HFF-Myc (cell line): ENCODE results near the gene ZBTB44.
"Not testable (repeated sequence)": the region's sequence is repeated elsewhere in the genome, so short reads cannot be mapped to it uniquely, and the experiment has no call there.

Experiments used
- DNase-seq: peaks from one replicate; pipeline ENCODE4 v3.0.0-alpha.2; 2011; ENCODE audit warnings: low read depth; ENCODE audit errors: extremely low read depth
- H3K4me3 ChIP-seq: replicated peaks from 2 replicates; pipeline ENCODE4 v1.5.1; 2011; ENCODE audit warnings: low read depth, mild to moderate bottlenecking, control low read depth, low read length
- TF ChIP-seq, protein P1 (sequence below): IDR thresholded peaks from 2 replicates; pipeline ENCODE4 v1.5.1; 2012; ENCODE audit warnings: mild to moderate bottlenecking, low read depth, low read length, control low read depth; ENCODE audit errors: missing control alignments

Gene ZBTB44

DNA sequence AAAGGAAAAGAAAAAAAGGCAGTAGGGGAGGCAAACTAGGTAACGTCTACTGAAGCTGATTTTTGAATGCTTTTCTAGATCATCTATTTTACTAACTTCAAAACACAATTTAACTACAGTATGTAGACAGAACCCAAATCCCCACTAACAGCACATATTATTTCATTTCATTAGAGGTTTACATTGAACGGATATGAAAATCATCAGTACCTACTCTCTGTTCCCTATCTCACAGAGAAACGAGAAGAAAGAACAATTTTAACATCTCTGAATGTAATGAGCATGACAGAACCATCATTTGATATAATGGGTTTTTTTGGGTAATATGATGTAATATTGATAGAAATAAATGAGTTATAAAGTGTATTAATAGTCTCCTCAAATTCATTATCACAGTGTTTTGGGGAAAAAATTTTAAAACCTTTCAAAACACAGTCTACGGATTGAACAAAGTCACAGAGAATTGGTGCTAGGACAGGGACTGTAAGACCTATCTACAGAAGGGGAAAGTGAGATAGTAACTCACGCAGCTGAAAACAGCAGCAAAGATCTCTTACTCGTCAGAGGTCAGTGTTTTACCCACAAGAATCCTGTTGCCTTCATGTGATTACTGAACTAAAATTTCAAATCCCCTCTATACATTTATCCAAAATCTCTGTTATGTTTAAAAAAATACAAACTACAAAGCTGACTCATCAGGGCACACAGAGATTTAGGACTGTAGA lies 77.3 kb downstream of the ZBTB44 start:
- TF ChIP-seq, protein P1, sequence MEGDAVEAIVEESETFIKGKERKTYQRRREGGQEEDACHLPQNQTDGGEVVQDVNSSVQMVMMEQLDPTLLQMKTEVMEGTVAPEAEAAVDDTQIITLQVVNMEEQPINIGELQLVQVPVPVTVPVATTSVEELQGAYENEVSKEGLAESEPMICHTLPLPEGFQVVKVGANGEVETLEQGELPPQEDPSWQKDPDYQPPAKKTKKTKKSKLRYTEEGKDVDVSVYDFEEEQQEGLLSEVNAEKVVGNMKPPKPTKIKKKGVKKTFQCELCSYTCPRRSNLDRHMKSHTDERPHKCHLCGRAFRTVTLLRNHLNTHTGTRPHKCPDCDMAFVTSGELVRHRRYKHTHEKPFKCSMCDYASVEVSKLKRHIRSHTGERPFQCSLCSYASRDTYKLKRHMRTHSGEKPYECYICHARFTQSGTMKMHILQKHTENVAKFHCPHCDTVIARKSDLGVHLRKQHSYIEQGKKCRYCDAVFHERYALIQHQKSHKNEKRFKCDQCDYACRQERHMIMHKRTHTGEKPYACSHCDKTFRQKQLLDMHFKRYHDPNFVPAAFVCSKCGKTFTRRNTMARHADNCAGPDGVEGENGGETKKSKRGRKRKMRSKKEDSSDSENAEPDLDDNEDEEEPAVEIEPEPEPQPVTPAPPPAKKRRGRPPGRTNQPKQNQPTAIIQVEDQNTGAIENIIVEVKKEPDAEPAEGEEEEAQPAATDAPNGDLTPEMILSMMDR = no peak
- DNase-seq = no peak
- H3K4me3 ChIP-seq = no peak overlapping the region

DNA sequence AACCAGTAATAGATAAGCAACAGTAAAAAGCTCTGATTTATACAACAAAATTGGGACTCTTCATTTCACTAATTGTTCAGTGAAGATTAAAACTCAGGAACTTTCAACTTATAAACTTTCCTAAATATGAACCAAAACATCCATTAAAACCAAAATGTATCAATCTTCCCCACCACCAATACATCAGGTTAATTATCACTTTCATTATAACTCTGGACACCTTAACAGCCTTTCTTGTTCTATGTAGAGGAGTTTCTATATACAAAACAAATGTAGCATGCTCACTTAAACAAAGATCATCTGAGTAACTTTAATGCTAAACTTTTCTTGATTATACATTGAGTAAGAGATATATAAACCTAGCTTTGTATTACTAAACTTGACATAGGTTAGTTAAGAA lies 80.4 kb downstream of the ZBTB44 start:
- DNase-seq = no peak
- H3K4me3 ChIP-seq = no peak overlapping the region
- TF ChIP-seq, protein P1 = no peak

DNA sequence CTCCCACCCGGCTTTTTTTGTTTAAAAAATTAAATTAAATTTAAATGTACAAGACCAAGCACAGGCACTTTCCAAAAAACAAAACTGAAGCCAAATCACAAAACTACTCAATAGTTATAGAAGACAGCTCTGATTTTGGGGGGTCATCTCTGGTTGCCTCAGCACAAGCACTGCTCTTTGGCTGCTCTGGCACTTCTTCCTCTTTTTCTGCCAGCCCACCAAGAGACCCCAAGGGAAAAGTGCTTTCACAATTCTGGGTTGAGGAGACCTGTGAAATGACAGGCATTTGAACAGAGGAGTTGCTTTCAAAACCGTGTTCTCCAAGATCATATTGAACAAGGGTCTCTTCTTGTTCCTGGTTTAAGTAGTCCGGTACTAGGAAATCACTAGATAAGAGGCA lies 80.8 kb downstream of the ZBTB44 start:
- H3K4me3 ChIP-seq, DNase-seq: not testable (repeated sequence)

DNA sequence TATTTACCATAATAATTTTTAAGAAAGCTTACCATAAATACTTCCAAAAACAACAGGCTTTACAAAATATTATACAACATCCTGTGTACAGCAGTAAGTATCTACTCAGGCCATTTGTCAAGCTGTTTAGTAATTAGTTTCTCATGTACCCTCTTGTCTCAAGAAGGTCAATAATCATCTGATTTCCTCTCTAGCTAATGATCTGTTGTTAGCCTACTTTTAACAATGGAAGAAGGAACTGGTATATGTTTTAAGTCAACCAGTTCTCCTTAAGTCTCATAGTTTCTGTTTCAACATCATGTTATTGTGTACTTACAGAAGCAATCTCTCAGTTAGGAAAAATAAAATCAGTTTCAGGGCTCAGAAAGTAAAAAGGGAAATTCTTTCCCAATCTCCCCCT lies 81.2 kb downstream of the ZBTB44 start:
- not testable (repeated sequence) for DNase-seq, H3K4me3 ChIP-seq

DNA sequence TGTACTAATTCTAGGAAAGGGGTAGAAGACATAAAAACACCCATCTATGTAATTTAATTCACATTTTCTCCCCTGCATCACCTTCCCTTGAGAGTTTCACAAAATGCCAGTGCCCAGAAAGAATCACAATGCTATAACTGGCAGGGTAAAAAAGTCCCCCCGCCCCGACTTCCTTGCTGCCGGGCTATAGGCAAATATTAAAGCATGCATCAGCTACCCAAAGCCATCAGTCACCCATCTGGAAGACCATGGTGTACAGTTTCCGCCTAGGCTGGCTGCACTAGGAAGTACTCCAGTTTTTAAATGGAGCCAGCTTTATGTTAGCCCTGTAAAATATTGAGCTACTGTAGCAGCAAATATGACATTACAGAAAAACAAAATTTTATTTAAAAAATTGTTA lies 87.3 kb downstream of the ZBTB44 start:
- no peak overlapping the region for H3K4me3 ChIP-seq
- TF ChIP-seq, protein P1 = no peak
- no peak for DNase-seq

DNA sequence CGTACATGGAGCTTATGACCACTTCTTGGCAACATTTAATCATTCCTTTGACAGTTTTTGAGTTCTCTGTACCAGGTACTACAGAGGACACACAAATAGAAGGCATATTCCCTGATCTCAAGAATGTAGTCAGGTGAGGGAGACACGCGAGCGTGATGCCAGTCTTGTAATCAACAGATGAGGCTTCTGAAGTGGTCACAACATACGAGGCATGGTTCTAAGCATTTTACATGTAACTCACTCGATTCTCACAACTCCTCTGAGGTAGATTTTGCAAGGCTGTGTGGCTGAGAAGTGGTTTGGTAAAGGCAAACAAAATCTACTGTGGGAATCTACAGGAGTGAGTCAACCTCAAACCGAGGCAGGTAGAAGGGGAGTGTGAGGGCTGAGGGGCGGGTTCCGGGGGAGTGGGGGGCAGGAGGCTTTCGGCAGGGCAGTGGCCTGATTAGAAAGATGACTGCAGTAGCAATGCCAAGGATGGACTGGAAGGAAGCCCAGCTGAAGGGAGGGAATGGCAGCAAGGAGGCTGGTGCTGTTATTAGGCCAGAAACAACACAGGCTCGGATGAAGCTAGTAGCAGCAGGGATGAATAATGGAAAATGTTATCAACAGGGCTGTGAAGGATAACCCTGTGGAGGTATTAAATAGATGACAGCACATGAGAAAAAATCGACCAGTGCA lies 91.3 kb downstream of the ZBTB44 start:
- no peak overlapping the region for H3K4me3 ChIP-seq
- DNase-seq = no peak
- TF ChIP-seq, protein P1 = no peak

DNA sequence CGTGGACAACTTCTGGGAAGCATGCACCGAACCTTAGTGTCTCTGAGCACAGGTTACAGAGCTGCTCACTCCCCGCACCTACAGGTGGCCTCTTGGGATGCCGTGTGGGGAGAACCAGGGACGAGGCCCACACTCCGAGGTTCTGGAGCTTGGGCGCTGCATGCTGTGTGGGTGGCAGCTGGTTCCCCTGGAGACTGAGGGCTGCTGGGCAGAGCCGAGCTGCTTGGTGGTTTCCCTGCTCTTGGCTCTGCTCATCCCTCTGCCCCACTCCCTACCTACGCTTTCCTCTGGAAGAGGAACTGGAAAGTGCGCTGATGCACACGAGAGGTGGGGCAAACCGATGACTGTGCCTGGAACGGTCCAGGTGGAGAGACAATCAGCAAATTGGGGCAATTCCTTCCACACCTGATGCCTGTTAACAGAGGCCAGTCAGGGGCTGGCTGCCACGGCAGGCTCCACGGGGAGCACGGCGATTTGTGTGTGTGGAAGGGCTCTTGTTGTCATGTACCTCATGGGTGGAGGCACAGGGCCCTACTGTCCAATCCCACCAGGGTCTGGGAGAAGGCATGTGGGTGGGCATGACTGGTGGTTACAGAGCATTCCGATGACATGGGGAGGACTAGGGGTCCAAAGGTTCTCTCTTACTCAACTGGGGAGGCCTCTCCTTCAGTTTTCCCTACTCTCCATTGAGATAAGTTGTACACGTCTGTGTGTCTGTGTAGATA lies 94.2 kb downstream of the ZBTB44 start:
- TF ChIP-seq, protein P1 = no peak
- H3K4me3 ChIP-seq = no peak overlapping the region
- no peak for DNase-seq
